ENCODE results near the gene EEF2. TPM values are rescaled to one million over a fixed set of nuclear protein-coding genes. Genes with fewer than 3 reads are reported as not detected.

EEF2 gene
- total RNA-seq, 1 experiment from 2014 or later, result 1,742 TPM

- no peak for DNase-seq
- Histone ChIP-seq H3K79me2 (ENCODE audit: low read depth) (peaks cover 32% of the 10 kb centered on the region), H4K20me1 (ENCODE audit: insufficient read depth) (peaks cover 36% of the 10 kb centered on the region), H3K36me3 (ENCODE audit: low read depth) (0 out of 2 replicates have a peak, but pooled peaks cover 10% of the 10 kb centered on the region), H3K27ac (peak overlapping the region; percentile 90), H3K4me3 (peak overlapping the region; percentile 81), H3K9me2 (ENCODE audit: insufficient read depth) (no peaks in the 10 kb centered on the region), H3F3A (ENCODE audit: insufficient read depth, low read depth) (peaks cover 42% of the 10 kb centered on the region; the same call in 1 of the 2 replicates), H3K27me3 (ENCODE audit: insufficient read depth, low read depth) (no peaks in the 10 kb centered on the region), H3K4me2 (peak overlapping the region; percentile 95), H2AFZ (no peak overlapping the region), H3K9me3 (ENCODE audit: insufficient read depth, low read depth) (no peaks in the 10 kb centered on the region), H3K4me1 (replicated peaks; ENCODE audit: insufficient read depth) (peaks cover 20% of the 10 kb centered on the region)
- POLR2A ChIA-PET (ENCODE audit: unreplicated experiment), result interaction anchor here (0.7 kb wide), 1 partner anchor 15 kb away, joined by 4 read pairs; the partner anchor contains the start of gene EEF2
- no peak for TF ChIP-seq CTCF (conservative IDR thresholded peaks at IDR 0.05)
- no peak for TF ChIP-seq EZH2 (IDR thresholded peaks at IDR 0.05; ENCODE audit: low read depth)
- intact Hi-C loops (cut with micrococcal nuclease; ENCODE audit: unreplicated experiment), result no loop called here
- no TSS peak for BruUV-seq (replicated peaks)
- CTCF ChIA-PET, result interaction anchor here (0.6 to 1.2 kb wide), 2 partner anchors 170 to 405 kb away, joined by 4 to 10 read pairs; no protein-coding TSS in a partner anchor
Observed at GRCh38 chr19:3970313-3970807, 14.9 kb downstream of the EEF2 start.

- peaks cover 20% of the 10 kb centered on the region for H3K4me1 ChIP-seq (replicated peaks; ENCODE audit: insufficient read depth)
- TF ChIP-seq EZH2 (IDR thresholded peaks at IDR 0.05; ENCODE audit: low read depth) (no peak), CTCF (conservative IDR thresholded peaks at IDR 0.05) (peak; percentile 17; the same call in 1 of the 2 replicates)
- no peak overlapping the region for H2AFZ ChIP-seq
- 0 out of 2 replicates have a peak, but pooled peaks cover 10% of the 10 kb centered on the region for H3K36me3 ChIP-seq (ENCODE audit: low read depth)
- peak; percentile 52 to 64 for DNase-seq
- peaks cover 32% of the 10 kb centered on the region for H4K20me1 ChIP-seq (ENCODE audit: insufficient read depth)
- peak overlapping the region; percentile 81 for H3K4me3 ChIP-seq
- no peaks in the 10 kb centered on the region for H3K9me2 ChIP-seq (ENCODE audit: insufficient read depth)
- TSS peak; percentile 94 for BruUV-seq (replicated peaks)
- H3K27me3 ChIP-seq (ENCODE audit: insufficient read depth, low read depth), result no peaks in the 10 kb centered on the region
- intact Hi-C loops (cut with micrococcal nuclease; ENCODE audit: unreplicated experiment), result loop anchor here (2.0 kb wide), 1 partner anchor 17 kb away; no protein-coding TSS in a partner anchor
- peaks cover 38% of the 10 kb centered on the region; the same call in 1 of the 2 replicates for H3F3A ChIP-seq (ENCODE audit: insufficient read depth, low read depth)
- H3K9me3 ChIP-seq (ENCODE audit: insufficient read depth, low read depth), result no peaks in the 10 kb centered on the region
- ChIA-PET POLR2A (ENCODE audit: unreplicated experiment) (interaction anchor here (0.6 to 1.4 kb wide), 2 partner anchors 14 to 16 kb away, joined by 8 to 9 read pairs; partner anchors contain the start of gene EEF2), CTCF (interaction anchor here (1.2 kb wide), 1 partner anchor 18 kb away, joined by 12 read pairs; no protein-coding TSS in a partner anchor)
- H3K27ac ChIP-seq, result peak overlapping the region; percentile 90
- peaks cover 32% of the 10 kb centered on the region for H3K79me2 ChIP-seq (ENCODE audit: low read depth)
- H3K4me2 ChIP-seq, result peak overlapping the region; percentile 95
Observed at GRCh38 chr19:3969435-3970312, 15.6 kb downstream of the EEF2 start.

All from PC-9 (cell line).